Ectodermal cell (in vitro differentiated cells): ENCODE measurements around the gene ZNF217.
"Not testable (repeated sequence)": the region's sequence is repeated elsewhere in the genome, so short reads cannot be mapped to it uniquely, and the experiment has no call there.

ENCODE experiments used
- H3K27ac ChIP-seq: 2 replicates; pipeline ENCODE4 v1.7.0; 2013; ENCODE audit warnings: mild to moderate bottlenecking, low read depth, low read length; ENCODE audit not compliant: insufficient read depth, poor library complexity, severe bottlenecking
- H3K27me3 ChIP-seq: 2 replicates; pipeline ENCODE4 v1.7.0; 2013; ENCODE audit warnings: mild to moderate bottlenecking, low read length; ENCODE audit not compliant: insufficient read depth, control insufficient read depth, poor library complexity, severe bottlenecking
- H3K36me3 ChIP-seq: one replicate; pipeline ENCODE4 v1.7.0; 2013; ENCODE audit warnings: low read length; ENCODE audit not compliant: control insufficient read depth, insufficient read depth
- H3K4me1 ChIP-seq: one replicate; pipeline ENCODE4 v1.7.0; 2013; ENCODE audit warnings: low read length; ENCODE audit not compliant: control insufficient read depth, insufficient read depth
- H3K4me3 ChIP-seq: 2 replicates; pipeline ENCODE4 v1.7.0; 2013; ENCODE audit warnings: low read depth, low read length, control low read depth; ENCODE audit not compliant: insufficient read depth
- H3K9me3 ChIP-seq: 2 replicates; pipeline ENCODE4 v1.7.0; 2013; ENCODE audit warnings: mild to moderate bottlenecking, low read length, moderate library complexity; ENCODE audit not compliant: control insufficient read depth
- WGBS, 2 experiments: methylation state at CpG; one replicate each; pipeline ENCODE4 v1.1.7; 2013; ENCODE audit warnings: missing lambda C conversion rate in 2 of 2; 5-methylcytosine and 5-hydroxymethylcytosine counted together

Gene ZNF217

GRCh38 chr20:53551719-53552571 lies 41.7 kb downstream of the ZNF217 start:
- H3K27ac ChIP-seq, H3K4me1 ChIP-seq, H3K36me3 ChIP-seq, H3K9me3 ChIP-seq, H3K4me3 ChIP-seq, H3K27me3 ChIP-seq: not testable (repeated sequence)
- WGBS, 2 experiments, result 83 to 90% methylated on average over 12 of the region's 12 CpGs

- H3K9me3 ChIP-seq, result no peaks in the 10 kb centered on the region
- 84 to 90% methylated on average over 10 to 11 of the region's 11 CpGs for WGBS, 2 experiments
- H3K4me1 ChIP-seq, result no peaks in the 10 kb centered on the region
- no peak overlapping the region for H3K27ac ChIP-seq
- no peaks in the 10 kb centered on the region for H3K27me3 ChIP-seq
- H3K4me3 ChIP-seq, result no peak overlapping the region
- H3K36me3 ChIP-seq, result no peaks in the 10 kb centered on the region
Measured at GRCh38 chr20:53550280-53551187, 43.1 kb downstream of the ZNF217 start.

GRCh38 chr20:53547664-53548239 lies 45.9 kb downstream of the ZNF217 start:
- no peaks in the 10 kb centered on the region for H3K4me1 ChIP-seq
- H3K27me3 ChIP-seq, result no peaks in the 10 kb centered on the region
- no peaks in the 10 kb centered on the region for H3K9me3 ChIP-seq
- no peaks in the 10 kb centered on the region for H3K36me3 ChIP-seq
- WGBS, 2 experiments, result 42 to 47% methylated on average over 7 of the region's 7 CpGs
- no peak overlapping the region for H3K27ac ChIP-seq
- no peak overlapping the region for H3K4me3 ChIP-seq

- Histone ChIP-seq H3K27me3 (no peaks in the 10 kb centered on the region), H3K4me1 (no peaks in the 10 kb centered on the region), H3K4me3 (no peak overlapping the region), H3K27ac (no peak overlapping the region), H3K36me3 (no peaks in the 10 kb centered on the region), H3K9me3 (no peaks in the 10 kb centered on the region)
- WGBS, 2 experiments, result 90% methylated on average over 4 of the region's 4 CpGs
Measured at GRCh38 chr20:53539516-53539915, 54.1 kb downstream of the ZNF217 start.

- not testable (repeated sequence) for H3K27ac ChIP-seq
Measured at GRCh38 chr20:53536382-53536781, 57.3 kb downstream of the ZNF217 start.

GRCh38 chr20:53535878-53536277 lies 57.8 kb downstream of the ZNF217 start:
- H3K4me3 ChIP-seq, result no peak overlapping the region
- no peaks in the 10 kb centered on the region for H3K4me1 ChIP-seq
- H3K9me3 ChIP-seq, result no peaks in the 10 kb centered on the region
- no peaks in the 10 kb centered on the region for H3K27me3 ChIP-seq
- 89 to 93% methylated on average over 4 of the region's 4 CpGs for WGBS, 2 experiments
- H3K27ac ChIP-seq, result no peak overlapping the region
- H3K36me3 ChIP-seq, result no peaks in the 10 kb centered on the region

More at GRCh38 chr20:53536382-53536781, 57.3 kb downstream of the ZNF217 start:
- H3K4me3 ChIP-seq, H3K36me3 ChIP-seq, H3K27me3 ChIP-seq, H3K4me1 ChIP-seq, H3K9me3 ChIP-seq: not testable (repeated sequence)
- WGBS, 2 experiments, result 92 to 94% methylated on average over 3 of the region's 3 CpGs

GRCh38 chr20:53534037-53534436 lies 59.6 kb downstream of the ZNF217 start:
- no peaks in the 10 kb centered on the region for H3K36me3 ChIP-seq
- WGBS, 2 experiments, result 86 to 90% methylated on average over 5 to 7 of the region's 7 CpGs
- no peaks in the 10 kb centered on the region for H3K4me1 ChIP-seq
- H3K27ac ChIP-seq, result no peak overlapping the region
- H3K9me3 ChIP-seq, result no peaks in the 10 kb centered on the region
- no peak overlapping the region for H3K4me3 ChIP-seq
- H3K27me3 ChIP-seq, result no peaks in the 10 kb centered on the region

- Histone ChIP-seq H3K27ac (no peak overlapping the region), H3K27me3 (no peaks in the 10 kb centered on the region), H3K36me3 (no peaks in the 10 kb centered on the region), H3K9me3 (no peaks in the 10 kb centered on the region), H3K4me1 (no peaks in the 10 kb centered on the region), H3K4me3 (no peak overlapping the region)
- WGBS, 2 experiments, result 86 to 90% methylated on average over 1 of the region's 1 CpG
Measured at GRCh38 chr20:53533500-53533899, 60.1 kb downstream of the ZNF217 start.

- H3K9me3 ChIP-seq, H3K27ac ChIP-seq, H3K27me3 ChIP-seq, H3K36me3 ChIP-seq, H3K4me3 ChIP-seq, H3K4me1 ChIP-seq: not testable (repeated sequence)
- 93 to 95% methylated on average over 6 of the region's 6 CpGs for WGBS, 2 experiments
Measured at GRCh38 chr20:53532654-53533312, 60.9 kb downstream of the ZNF217 start.
